ENCODE results near the gene PRKN.

PRKN gene

GRCh38 chr6:162203287-162203686 is 524.3 kb downstream of the PRKN start:
- WGBS, 2 experiments = 93 to 94% methylated on average over 5 of the region's 5 CpGs
- H3K27ac ChIP-seq (ENCODE audit: insufficient read depth, low read depth, low read length, poor library complexity, severe bottlenecking) = no peak overlapping the region
- no peaks in the 10 kb centered on the region for H3K36me3 ChIP-seq (ENCODE audit: control insufficient read depth, insufficient read depth, low read length)
- H3K4me3 ChIP-seq (ENCODE audit: insufficient read depth, low read depth, low read length) = no peak overlapping the region
- no peaks in the 10 kb centered on the region for H3K27me3 ChIP-seq (ENCODE audit: control insufficient read depth, insufficient read depth, low read length, poor library complexity, severe bottlenecking)
- H3K9me3 ChIP-seq (ENCODE audit: control insufficient read depth, low read length) = no peaks in the 10 kb centered on the region
- no peaks in the 10 kb centered on the region for H3K4me1 ChIP-seq (ENCODE audit: control insufficient read depth, insufficient read depth, low read length)

- Histone ChIP-seq H3K27ac (ENCODE audit: insufficient read depth, low read depth, low read length, poor library complexity, severe bottlenecking) (no peak overlapping the region), H3K36me3 (ENCODE audit: control insufficient read depth, insufficient read depth, low read length) (no peaks in the 10 kb centered on the region), H3K4me1 (ENCODE audit: control insufficient read depth, insufficient read depth, low read length) (no peaks in the 10 kb centered on the region), H3K27me3 (ENCODE audit: control insufficient read depth, insufficient read depth, low read length, poor library complexity, severe bottlenecking) (no peaks in the 10 kb centered on the region), H3K4me3 (ENCODE audit: insufficient read depth, low read depth, low read length) (no peak overlapping the region), H3K9me3 (ENCODE audit: control insufficient read depth, low read length) (no peaks in the 10 kb centered on the region)
- WGBS, 2 experiments = 92 to 94% methylated on average over 9 of the region's 9 CpGs
Measured at GRCh38 chr6:162200945-162201690, 526.4 kb downstream of the PRKN start.

- Histone ChIP-seq H3K36me3 (ENCODE audit: control insufficient read depth, insufficient read depth, low read length) (no peaks in the 10 kb centered on the region), H3K4me1 (ENCODE audit: control insufficient read depth, insufficient read depth, low read length) (no peaks in the 10 kb centered on the region), H3K4me3 (ENCODE audit: insufficient read depth, low read depth, low read length) (no peak overlapping the region), H3K9me3 (ENCODE audit: control insufficient read depth, low read length) (no peaks in the 10 kb centered on the region), H3K27me3 (ENCODE audit: control insufficient read depth, insufficient read depth, low read length, poor library complexity, severe bottlenecking) (no peaks in the 10 kb centered on the region), H3K27ac (ENCODE audit: insufficient read depth, low read depth, low read length, poor library complexity, severe bottlenecking) (no peak overlapping the region)
- WGBS, 2 experiments = 92 to 94% methylated on average over 9 of the region's 9 CpGs
Measured at GRCh38 chr6:162200041-162200440, 527.5 kb downstream of the PRKN start.

- H3K4me3 ChIP-seq (ENCODE audit: insufficient read depth, low read depth, low read length) = no peak overlapping the region
- no peaks in the 10 kb centered on the region for H3K36me3 ChIP-seq (ENCODE audit: control insufficient read depth, insufficient read depth, low read length)
- 88 to 91% methylated on average over 2 to 3 of the region's 3 CpGs for WGBS, 2 experiments
- no peaks in the 10 kb centered on the region for H3K27me3 ChIP-seq (ENCODE audit: control insufficient read depth, insufficient read depth, low read length, poor library complexity, severe bottlenecking)
- H3K27ac ChIP-seq (ENCODE audit: insufficient read depth, low read depth, low read length, poor library complexity, severe bottlenecking) = no peak overlapping the region
- no peaks in the 10 kb centered on the region for H3K4me1 ChIP-seq (ENCODE audit: control insufficient read depth, insufficient read depth, low read length)
- H3K9me3 ChIP-seq (ENCODE audit: control insufficient read depth, low read length) = no peaks in the 10 kb centered on the region
Measured at GRCh38 chr6:162198925-162199324, 528.6 kb downstream of the PRKN start.

- Histone ChIP-seq H3K27ac (ENCODE audit: insufficient read depth, low read depth, low read length, poor library complexity, severe bottlenecking) (no peak overlapping the region), H3K9me3 (ENCODE audit: control insufficient read depth, low read length) (no peaks in the 10 kb centered on the region), H3K4me3 (ENCODE audit: insufficient read depth, low read depth, low read length) (no peak overlapping the region), H3K4me1 (ENCODE audit: control insufficient read depth, insufficient read depth, low read length) (no peaks in the 10 kb centered on the region), H3K27me3 (ENCODE audit: control insufficient read depth, insufficient read depth, low read length, poor library complexity, severe bottlenecking) (no peaks in the 10 kb centered on the region), H3K36me3 (ENCODE audit: control insufficient read depth, insufficient read depth, low read length) (no peaks in the 10 kb centered on the region)
- 56 to 66% methylated on average over 1 of the region's 1 CpG for WGBS, 2 experiments
Measured at GRCh38 chr6:162198076-162198475, 529.5 kb downstream of the PRKN start.

- no peak overlapping the region for H3K4me3 ChIP-seq (ENCODE audit: insufficient read depth, low read depth, low read length)
- H3K27me3 ChIP-seq (ENCODE audit: control insufficient read depth, insufficient read depth, low read length, poor library complexity, severe bottlenecking) = no peaks in the 10 kb centered on the region
- no peaks in the 10 kb centered on the region for H3K36me3 ChIP-seq (ENCODE audit: control insufficient read depth, insufficient read depth, low read length)
- no peaks in the 10 kb centered on the region for H3K4me1 ChIP-seq (ENCODE audit: control insufficient read depth, insufficient read depth, low read length)
- H3K9me3 ChIP-seq (ENCODE audit: control insufficient read depth, low read length) = no peaks in the 10 kb centered on the region
- no peak overlapping the region for H3K27ac ChIP-seq (ENCODE audit: insufficient read depth, low read depth, low read length, poor library complexity, severe bottlenecking)
- WGBS, 2 experiments = 100% methylated on average over 2 of the region's 2 CpGs
Measured at GRCh38 chr6:162195441-162195840, 532.1 kb downstream of the PRKN start.

GRCh38 chr6:162190981-162191380 is 536.6 kb downstream of the PRKN start:
- Histone ChIP-seq H3K9me3 (ENCODE audit: control insufficient read depth, low read length) (no peaks in the 10 kb centered on the region), H3K27me3 (ENCODE audit: control insufficient read depth, insufficient read depth, low read length, poor library complexity, severe bottlenecking) (no peaks in the 10 kb centered on the region), H3K36me3 (ENCODE audit: control insufficient read depth, insufficient read depth, low read length) (no peaks in the 10 kb centered on the region), H3K27ac (ENCODE audit: insufficient read depth, low read depth, low read length, poor library complexity, severe bottlenecking) (no peak overlapping the region), H3K4me3 (ENCODE audit: insufficient read depth, low read depth, low read length) (no peak overlapping the region), H3K4me1 (ENCODE audit: control insufficient read depth, insufficient read depth, low read length) (no peaks in the 10 kb centered on the region)
- 92 to 93% methylated on average over 6 of the region's 6 CpGs for WGBS, 2 experiments

GRCh38 chr6:162187168-162187935 is 540.2 kb downstream of the PRKN start:
- Histone ChIP-seq H3K27me3 (ENCODE audit: control insufficient read depth, insufficient read depth, low read length, poor library complexity, severe bottlenecking) (no peaks in the 10 kb centered on the region), H3K4me3 (ENCODE audit: insufficient read depth, low read depth, low read length) (no peak overlapping the region), H3K27ac (ENCODE audit: insufficient read depth, low read depth, low read length, poor library complexity, severe bottlenecking) (no peak overlapping the region), H3K9me3 (ENCODE audit: control insufficient read depth, low read length) (no peaks in the 10 kb centered on the region), H3K36me3 (ENCODE audit: control insufficient read depth, insufficient read depth, low read length) (no peaks in the 10 kb centered on the region), H3K4me1 (ENCODE audit: control insufficient read depth, insufficient read depth, low read length) (no peaks in the 10 kb centered on the region)
- 97% methylated on average over 2 to 4 of the region's 4 CpGs for WGBS, 2 experiments

GRCh38 chr6:162184465-162184864 is 543.1 kb downstream of the PRKN start:
- WGBS, 2 experiments = 91 to 94% methylated on average over 9 of the region's 9 CpGs
- Histone ChIP-seq H3K27me3 (ENCODE audit: control insufficient read depth, insufficient read depth, low read length, poor library complexity, severe bottlenecking) (no peaks in the 10 kb centered on the region), H3K27ac (ENCODE audit: insufficient read depth, low read depth, low read length, poor library complexity, severe bottlenecking) (no peak overlapping the region), H3K4me1 (ENCODE audit: control insufficient read depth, insufficient read depth, low read length) (no peaks in the 10 kb centered on the region), H3K36me3 (ENCODE audit: control insufficient read depth, insufficient read depth, low read length) (no peaks in the 10 kb centered on the region), H3K4me3 (ENCODE audit: insufficient read depth, low read depth, low read length) (no peak overlapping the region), H3K9me3 (ENCODE audit: control insufficient read depth, low read length) (no peaks in the 10 kb centered on the region)

GRCh38 chr6:162181741-162182401 is 545.7 kb downstream of the PRKN start:
- no peaks in the 10 kb centered on the region for H3K9me3 ChIP-seq (ENCODE audit: control insufficient read depth, low read length)
- no peaks in the 10 kb centered on the region for H3K36me3 ChIP-seq (ENCODE audit: control insufficient read depth, insufficient read depth, low read length)
- no peaks in the 10 kb centered on the region for H3K27me3 ChIP-seq (ENCODE audit: control insufficient read depth, insufficient read depth, low read length, poor library complexity, severe bottlenecking)
- no peak overlapping the region for H3K27ac ChIP-seq (ENCODE audit: insufficient read depth, low read depth, low read length, poor library complexity, severe bottlenecking)
- no peak overlapping the region for H3K4me3 ChIP-seq (ENCODE audit: insufficient read depth, low read depth, low read length)
- 95 to 97% methylated on average over 4 to 6 of the region's 6 CpGs for WGBS, 2 experiments
- no peaks in the 10 kb centered on the region for H3K4me1 ChIP-seq (ENCODE audit: control insufficient read depth, insufficient read depth, low read length)
